HTR-8/SVneo (cell line): ENCODE measurements around the gene RNF208.
"Not testable (repeated sequence)": the region's sequence is repeated elsewhere in the genome, so short reads cannot be mapped to it uniquely, and the experiment has no call there.

ENCODE experiments used
- DNase-seq: peaks from one replicate; pipeline ENCODE4 v3.0.0; 2011; ENCODE audit warnings: low spot score, mixed read lengths; ENCODE audit not compliant: insufficient read length
- FAIRE-seq: peaks from 2 replicates; lab custom pipeline; 2011; peaks lifted over from hg19 to GRCh38; lab: Jason Lieb, UNC

The RNF208 gene

GRCh38 chr9:137253717-137254623, 31.9 kb upstream of the RNF208 start:
- FAIRE-seq (no peak), DNase-seq (no peak)

GRCh38 chr9:137252555-137253506, 30.8 kb upstream of the RNF208 start:
- DNase-seq (no peak), FAIRE-seq (no peak)

- no peak for DNase-seq
- FAIRE-seq: no peak
Observed at GRCh38 chr9:137251490-137252268, 29.6 kb upstream of the RNF208 start.

- DNase-seq (no peak), FAIRE-seq (no peak)
Observed at GRCh38 chr9:137251194-137251461, 29.1 kb upstream of the RNF208 start, which contains the start of gene STPG3. TSS of gene STPG3 (plus strand) at chr9:137251286. CDS start at chr9:137251287, 1 bp downstream.

GRCh38 chr9:137250329-137251193, 28.5 kb upstream of the RNF208 start:
- FAIRE-seq (no peak), DNase-seq (no peak)

GRCh38 chr9:137247916-137248175, 25.8 kb upstream of the RNF208 start:
- DNase-seq: no peak
- FAIRE-seq: no peak

- FAIRE-seq: no peak
Observed at GRCh38 chr9:137247135-137247915, 25.3 kb upstream of the RNF208 start.

GRCh38 chr9:137245450-137246421, 23.7 kb upstream of the RNF208 start:
- FAIRE-seq: no peak

More at GRCh38 chr9:137247135-137247915, 25.3 kb upstream of the RNF208 start:
- DNase-seq: no peak

GRCh38 chr9:137244486-137245449, 22.7 kb upstream of the RNF208 start:
- FAIRE-seq (no peak), DNase-seq (no peak)

More at GRCh38 chr9:137245450-137246421, 23.7 kb upstream of the RNF208 start:
- no peak for DNase-seq

- FAIRE-seq (peak; percentile 33), DNase-seq (no peak)
Observed at GRCh38 chr9:137243626-137244485, 21.8 kb upstream of the RNF208 start.

- not testable (repeated sequence) for DNase-seq, FAIRE-seq
Observed at GRCh38 chr9:137243266-137243625, 21.2 kb upstream of the RNF208 start.

- no peak for DNase-seq
Observed at GRCh38 chr9:137242269-137243203, 20.5 kb upstream of the RNF208 start.

GRCh38 chr9:137241490-137242268, 19.6 kb upstream of the RNF208 start:
- FAIRE-seq (no peak), DNase-seq (peak; percentile 27)

More at GRCh38 chr9:137242269-137243203, 20.5 kb upstream of the RNF208 start:
- FAIRE-seq: no peak
